T-helper 1 cell (primary cell): ENCODE results near the gene CLUH.

Experiments used
- DNase-seq, 5 donors: peaks; one replicate each; pipeline ENCODE4 v3.0.0-alpha.2; 2012 to 2020

The CLUH gene

GRCh38 chr17:2718150-2718938 lies 6.8 kb upstream of the CLUH start:
- no peak for DNase-seq

- no peak for DNase-seq
Observed at GRCh38 chr17:2716649-2717048, 5.1 kb upstream of the CLUH start.

DNA sequence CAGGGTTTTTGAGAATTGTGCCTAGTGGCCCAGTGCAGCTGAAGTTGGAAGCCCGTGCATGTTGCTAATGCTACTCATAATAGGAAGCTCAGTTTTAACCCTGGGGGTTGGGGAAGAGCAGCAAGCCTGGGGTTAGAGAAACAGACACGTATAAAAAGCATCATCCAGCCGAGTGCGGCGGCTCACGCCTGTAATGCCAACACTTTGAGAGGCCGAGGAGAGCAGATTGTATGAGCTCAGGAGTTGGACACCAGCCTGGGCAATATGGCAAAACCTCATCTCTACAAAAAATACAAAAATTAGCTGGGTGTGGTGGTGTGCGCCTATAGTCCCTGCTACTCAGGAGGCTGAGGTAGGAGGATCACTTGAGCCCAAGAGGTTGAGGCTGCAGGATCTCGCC lies 2.3 kb upstream of the CLUH start:
- no peak for DNase-seq

DNA sequence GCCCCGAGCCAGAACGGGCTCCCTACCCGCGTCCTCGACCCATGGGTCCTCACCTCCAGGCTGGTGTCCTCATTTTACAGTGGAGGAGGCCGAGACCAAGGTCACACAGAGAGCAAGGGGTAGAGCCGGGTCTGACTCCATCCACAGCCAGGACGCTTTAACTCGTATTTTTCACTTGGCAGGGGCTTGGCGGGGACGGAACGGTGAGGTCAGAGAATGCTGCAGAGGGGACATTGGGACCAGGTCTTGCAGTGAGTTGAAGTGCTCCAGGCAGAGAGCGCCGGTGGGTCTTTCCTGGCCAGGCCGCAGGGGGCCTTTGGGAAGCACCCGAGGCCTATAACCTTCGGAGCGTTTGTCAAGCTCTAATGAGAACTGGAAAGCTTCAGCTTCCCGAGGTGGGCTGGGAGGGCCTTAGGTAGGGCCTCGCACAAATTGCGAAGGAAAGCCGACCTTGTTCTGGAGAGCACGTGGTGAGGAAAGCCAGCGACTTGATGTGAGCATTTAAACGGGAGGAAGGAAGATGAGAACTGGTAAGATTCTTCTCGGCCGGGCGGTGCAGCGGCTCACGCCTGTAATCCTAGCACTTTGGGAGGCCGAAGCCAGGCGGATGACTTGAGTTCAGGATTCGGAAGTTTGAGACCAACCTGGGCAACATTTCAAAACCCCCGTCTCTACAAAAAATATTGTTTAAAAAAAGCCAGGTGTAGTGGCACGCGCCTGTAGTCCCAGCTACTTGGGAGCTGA lies 908 bp upstream of the CLUH start:
- DNase-seq: no peak

DNA sequence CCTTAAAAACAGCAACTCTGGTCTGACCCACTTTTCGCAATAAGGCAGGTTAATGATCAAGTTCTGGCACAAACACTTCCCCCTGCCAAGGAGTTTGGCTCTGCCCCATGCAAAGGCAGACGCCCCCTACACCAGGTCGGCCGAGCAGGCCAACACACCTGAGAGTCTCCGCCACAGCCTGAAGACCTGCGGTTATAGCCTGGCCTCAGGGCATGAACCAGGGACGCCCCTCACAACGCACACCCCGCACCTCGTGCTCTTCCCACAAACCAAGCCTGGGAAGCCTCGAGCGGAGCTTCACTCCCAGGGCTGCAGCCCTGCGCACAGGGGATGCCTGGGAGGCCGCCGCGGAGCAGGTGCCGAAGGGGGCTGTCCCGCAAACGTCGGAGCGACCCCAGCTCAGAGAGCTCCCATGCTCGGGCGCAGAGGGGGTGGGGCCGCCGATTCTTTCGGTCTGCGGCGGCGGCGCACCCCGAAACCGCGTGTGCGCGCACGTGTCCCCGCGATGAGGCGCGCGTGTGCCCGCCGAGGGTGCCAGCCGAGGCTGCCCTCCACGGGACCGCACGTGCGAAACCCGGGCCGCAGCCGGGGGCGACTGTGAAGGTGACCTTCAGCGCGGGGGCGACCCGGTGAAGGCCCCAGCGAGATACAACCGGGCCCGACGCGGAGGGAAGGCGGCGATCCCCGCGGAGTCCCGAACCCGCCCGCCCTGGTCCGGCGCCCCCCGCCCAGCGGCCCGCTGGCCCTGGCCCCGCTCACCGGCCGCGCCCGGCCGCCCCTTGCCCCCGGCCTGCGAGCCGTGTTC lies 559 bp downstream of the CLUH start:
- peak in 2 of 5 donors; percentile 23 to 39 for DNase-seq

DNA sequence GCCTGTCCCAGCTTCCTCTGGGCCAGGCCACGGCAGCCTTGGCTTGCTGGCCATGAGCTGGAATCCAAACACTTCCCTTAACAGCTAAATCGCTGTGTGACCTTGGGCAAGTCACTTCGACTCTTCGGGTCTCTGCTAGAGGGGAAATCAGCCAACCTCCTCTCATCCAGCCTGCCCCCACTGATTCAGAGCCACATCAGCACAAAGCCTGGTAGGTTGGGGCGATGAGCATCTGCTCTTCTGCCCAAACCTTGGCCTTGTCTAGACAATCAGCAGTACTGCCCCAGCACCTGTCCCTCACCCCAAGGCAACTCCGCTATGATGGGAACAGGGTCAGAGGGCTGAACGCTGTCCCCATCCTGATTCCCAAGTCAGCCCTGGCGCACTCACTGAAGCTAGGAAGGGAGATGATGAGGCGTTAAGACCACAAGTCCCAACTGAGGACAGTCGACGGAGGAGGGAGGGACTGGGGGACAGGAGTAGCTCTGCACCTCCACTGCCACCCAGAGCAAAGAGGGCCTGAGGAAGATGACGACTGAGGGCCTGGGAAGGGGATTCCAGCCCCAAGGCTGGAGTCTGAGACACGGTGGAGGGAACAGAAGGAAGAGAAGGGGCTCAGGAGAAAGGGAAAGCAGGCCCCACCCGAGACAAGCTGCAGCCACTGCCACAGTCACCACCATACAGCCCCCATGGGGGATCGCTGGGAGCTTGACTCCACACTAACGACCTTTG lies 1.3 kb downstream of the CLUH start:
- DNase-seq: no peak

- no peak for DNase-seq
Observed at GRCh38 chr17:2709183-2709661, 2.3 kb downstream of the CLUH start.

GRCh38 chr17:2708585-2709182 lies 2.9 kb downstream of the CLUH start:
- DNase-seq: no peak

DNA sequence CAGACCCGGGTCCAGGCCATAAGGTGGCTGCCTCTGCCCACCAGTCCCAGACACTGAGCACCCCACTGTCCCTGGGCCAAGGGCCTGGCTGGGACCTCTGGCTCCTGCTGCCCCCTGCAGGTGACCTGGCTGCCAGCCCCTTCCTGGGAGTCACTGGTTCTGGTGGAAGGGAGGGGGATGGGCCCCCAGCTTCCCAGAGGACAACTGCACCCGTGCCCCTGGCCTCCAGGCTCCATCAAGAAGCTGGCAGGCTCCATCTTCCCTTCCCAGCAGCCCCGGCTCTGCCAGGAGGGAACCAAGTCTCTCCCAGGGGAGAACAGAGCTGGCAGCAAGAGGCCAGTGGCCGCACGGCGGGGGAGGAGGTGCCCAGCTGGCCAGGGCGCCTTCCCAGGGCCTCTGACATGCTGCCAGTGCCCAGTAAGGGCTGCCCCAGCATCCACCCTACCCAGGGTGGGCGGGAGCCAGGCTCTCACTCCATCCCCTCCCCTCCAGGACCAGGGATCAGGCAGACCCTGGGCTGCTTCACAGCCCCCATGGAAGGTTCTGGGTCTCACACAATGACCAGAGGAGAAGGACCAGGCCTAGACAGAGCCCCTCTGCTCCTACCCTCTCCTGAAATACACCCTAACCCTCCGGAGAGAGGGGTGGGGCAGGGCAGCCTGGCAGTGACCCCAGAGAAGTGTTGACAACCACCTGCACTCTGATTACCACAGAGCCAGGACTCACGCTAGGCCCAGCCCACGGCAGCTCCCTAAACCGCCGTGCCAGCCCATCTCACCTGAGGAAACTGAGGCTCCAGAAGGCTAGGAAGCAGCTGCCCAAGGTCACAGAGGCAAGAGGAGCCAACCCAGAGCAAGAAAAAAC lies 3.6 kb downstream of the CLUH start:
- no peak for DNase-seq

- DNase-seq: no peak
Observed at GRCh38 chr17:2706911-2707510, 4.6 kb downstream of the CLUH start.

GRCh38 chr17:2705888-2706795 lies 5.4 kb downstream of the CLUH start:
- no peak for DNase-seq

DNA sequence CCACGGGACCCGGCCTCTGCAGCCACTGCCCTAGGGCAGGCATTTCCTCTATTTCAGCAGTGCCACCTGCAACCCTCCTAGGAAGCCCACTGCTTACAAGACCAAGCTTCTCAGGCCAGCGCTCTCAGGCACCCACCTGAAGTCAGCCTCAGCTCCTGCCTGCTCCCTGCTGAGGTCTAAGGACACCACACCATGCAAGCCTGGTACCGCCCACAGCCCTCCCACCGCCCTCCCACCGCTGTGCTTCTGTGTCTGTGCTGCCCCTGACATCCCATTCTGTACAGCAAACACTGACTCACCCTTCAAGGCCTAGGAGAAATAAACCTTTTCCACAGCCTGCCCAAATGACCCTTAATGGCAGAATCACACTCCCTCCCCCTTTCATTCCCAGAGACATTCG lies 6.3 kb downstream of the CLUH start:
- no peak for DNase-seq

DNA sequence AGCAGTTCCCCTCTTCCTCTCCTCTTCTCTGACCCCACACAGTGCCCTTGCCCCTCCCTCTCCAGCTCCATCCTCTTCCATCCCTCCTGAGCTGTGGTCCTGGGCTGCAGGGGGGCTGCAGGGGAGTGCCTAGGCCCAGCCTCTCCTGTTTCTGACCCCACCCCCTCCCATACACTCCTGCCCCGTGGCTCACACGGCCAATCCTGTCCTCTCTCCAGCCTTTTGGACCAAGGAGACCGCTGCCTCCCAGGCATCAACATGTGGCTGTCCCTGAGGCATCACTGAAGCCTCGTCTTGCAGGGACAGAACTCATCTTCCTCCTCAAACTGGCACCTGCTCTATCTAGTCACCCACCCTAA lies 6.7 kb downstream of the CLUH start:
- DNase-seq: no peak

DNA sequence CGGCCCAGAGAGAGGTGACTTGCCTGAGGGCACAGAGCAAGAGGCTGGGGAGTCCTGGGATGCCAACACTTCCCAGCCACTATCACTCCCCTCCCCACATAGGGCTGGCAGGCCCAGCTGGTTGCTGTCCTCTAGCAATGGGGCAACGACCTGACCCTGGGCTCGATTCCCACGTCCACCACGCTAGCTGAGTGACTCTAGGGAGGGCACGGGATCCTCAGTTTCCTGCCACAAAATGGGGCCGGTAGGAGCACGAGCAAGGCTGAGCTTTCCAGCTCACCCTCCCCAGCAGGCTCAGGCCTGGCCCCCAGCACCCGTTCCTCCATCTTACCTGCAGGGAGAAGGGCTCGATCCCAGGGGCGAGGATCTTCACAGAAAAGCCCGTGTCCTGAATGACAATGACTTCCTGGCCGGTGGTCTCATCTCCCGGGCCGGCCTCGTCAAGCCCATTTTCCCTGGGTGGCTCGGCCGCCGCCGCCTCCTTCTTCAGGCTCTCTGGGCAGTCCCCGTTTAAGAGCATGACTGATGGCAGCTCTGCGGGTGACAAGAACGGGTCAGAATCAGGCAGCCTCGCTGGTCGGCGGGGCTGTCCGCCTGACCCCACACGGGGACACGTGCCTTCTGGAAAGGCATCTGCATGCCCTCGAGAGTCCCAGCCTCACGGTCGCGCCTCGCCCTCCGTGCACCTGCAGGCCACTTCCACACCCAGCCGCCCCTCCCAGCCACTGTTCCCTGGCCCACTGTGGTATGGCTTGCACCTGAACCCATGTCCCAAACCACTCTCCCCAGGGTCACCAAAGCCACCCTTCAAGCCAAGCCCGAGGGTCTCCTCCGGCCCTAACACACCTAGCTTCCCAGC lies 7.3 kb downstream of the CLUH start:
- DNase-seq: peak in 1 of 5 donors; percentile 11

- DNase-seq: no peak
Observed at GRCh38 chr17:2703606-2704005, 8.0 kb downstream of the CLUH start.

GRCh38 chr17:2703181-2703580 lies 8.4 kb downstream of the CLUH start:
- DNase-seq: no peak

DNA sequence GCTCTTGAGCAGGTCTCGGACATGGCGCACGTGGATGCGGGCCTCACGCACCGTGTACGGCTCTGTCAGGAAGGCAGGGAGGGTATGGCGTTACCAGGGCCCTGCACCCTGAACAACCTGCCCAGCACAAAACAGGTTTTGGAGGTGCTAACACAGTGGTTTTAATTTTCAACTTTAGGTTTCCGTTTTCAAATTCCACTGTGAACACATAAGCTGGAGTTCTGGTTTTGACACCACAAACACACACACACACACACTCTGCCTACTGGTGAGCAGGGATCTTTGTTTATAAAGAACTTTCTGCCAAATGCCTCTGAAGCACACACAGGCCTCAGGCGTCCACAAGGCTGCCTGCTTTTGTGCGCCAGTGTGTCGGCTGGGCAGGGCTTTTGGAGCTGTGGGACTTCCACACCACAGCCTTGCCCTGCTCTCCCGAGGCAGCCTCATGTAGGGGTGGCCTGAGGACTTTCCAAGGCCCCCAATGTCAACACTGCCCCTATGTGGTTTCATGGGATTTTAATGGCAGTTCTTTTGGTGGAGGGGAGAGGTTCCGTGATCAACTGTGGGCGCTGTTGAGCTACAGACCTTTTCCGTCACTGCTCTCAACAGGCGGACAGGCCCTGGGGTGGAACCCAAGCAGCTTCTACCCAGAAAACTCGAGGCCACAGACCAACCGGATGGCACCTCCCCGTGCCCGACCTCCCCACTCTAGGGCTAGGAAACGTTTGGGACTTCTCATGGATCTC lies 9.4 kb downstream of the CLUH start:
- DNase-seq: no peak
